ENCODE results near the gene HOXA9.

GRCh38 chr7:27202862-27203134 is 37.5 kb upstream of the HOXA9 start:
- TF ChIP-seq CTCF (IDR thresholded peaks at IDR 0.05): no peak
- TF ChIP-seq POLR2A (IDR thresholded peaks at IDR 0.05): no peak
